ENCODE data around the gene ATXN7L2. TPM values are rescaled to one million over a fixed set of nuclear protein-coding genes. Genes with fewer than 3 reads are reported as not detected.

ATXN7L2 gene
- total and polyA plus RNA-seq, 5 donors = 1.4 to 3.3 (median 2.1) TPM

GRCh38 chr1:109498161-109498801, 14.6 kb downstream of the ATXN7L2 start:
- Histone ChIP-seq H3K4me3 (ENCODE audit: low read length) (no peak overlapping the region), H3K4me1 (ENCODE audit: control insufficient read depth, insufficient read depth, low read length) (no peaks in the 10 kb centered on the region), H3K27ac (ENCODE audit: low read length) (no peak overlapping the region), H3K9me3 (ENCODE audit: control insufficient read depth, low read length) (no peaks in the 10 kb centered on the region), H3K27me3 (ENCODE audit: control insufficient read depth, insufficient read depth) (no peaks in the 10 kb centered on the region)
- DNase-seq (peak in 1 of 3 donors; percentile 51), ATAC-seq (no peak)
- 75% methylated on average over 12 of the region's 12 CpGs for WGBS
- intact Hi-C loops (cut with DNase I) = loop anchor here in 1 of 4 donors (2.0 kb wide), 1 partner anchor 35 kb away; no protein-coding TSS in a partner anchor

GRCh38 chr1:109499081-109499480, 15.4 kb downstream of the ATXN7L2 start:
- H3K27ac ChIP-seq (ENCODE audit: low read length) = no peak overlapping the region
- no peaks in the 10 kb centered on the region for H3K27me3 ChIP-seq (ENCODE audit: control insufficient read depth, insufficient read depth)
- H3K4me3 ChIP-seq (ENCODE audit: low read length) = no peak overlapping the region
- no peak for DNase-seq
- no peaks in the 10 kb centered on the region for H3K9me3 ChIP-seq (ENCODE audit: control insufficient read depth, low read length)
- intact Hi-C loops (cut with DNase I) = loop anchor here in 1 of 4 donors (2.0 kb wide), 1 partner anchor 34 kb away; no protein-coding TSS in a partner anchor
- no peak for ATAC-seq
- H3K4me1 ChIP-seq (ENCODE audit: control insufficient read depth, insufficient read depth, low read length) = no peaks in the 10 kb centered on the region
- WGBS = 82% methylated on average over 7 of the region's 7 CpGs

GRCh38 chr1:109499661-109500536, 16.2 kb downstream of the ATXN7L2 start:
- intact Hi-C loops (cut with DNase I) = loop anchor here in 1 of 4 donors (2.0 kb wide), 1 partner anchor 33 kb away; no protein-coding TSS in a partner anchor
- H3K27ac ChIP-seq (ENCODE audit: low read length) = no peak overlapping the region
- DNase-seq (peak in 1 of 3 donors; percentile 62), ATAC-seq (peak in 1 of 2 donors; percentile 7)
- H3K4me3 ChIP-seq (ENCODE audit: low read length) = no peak overlapping the region
- no peaks in the 10 kb centered on the region for H3K4me1 ChIP-seq (ENCODE audit: control insufficient read depth, insufficient read depth, low read length)
- 71% methylated on average over 4 of the region's 4 CpGs for WGBS
- H3K27me3 ChIP-seq (ENCODE audit: control insufficient read depth, insufficient read depth) = no peaks in the 10 kb centered on the region
- no peaks in the 10 kb centered on the region for H3K9me3 ChIP-seq (ENCODE audit: control insufficient read depth, low read length)

GRCh38 chr1:109500941-109501381, 17.3 kb downstream of the ATXN7L2 start:
- H3K27ac ChIP-seq (ENCODE audit: low read length) = no peak overlapping the region
- no peak overlapping the region for H3K4me3 ChIP-seq (ENCODE audit: low read length)
- no peak for DNase-seq
- ATAC-seq = no peak
- 38% methylated on average over 5 of the region's 5 CpGs for WGBS
- H3K27me3 ChIP-seq (ENCODE audit: control insufficient read depth, insufficient read depth) = no peaks in the 10 kb centered on the region
- no peaks in the 10 kb centered on the region for H3K4me1 ChIP-seq (ENCODE audit: control insufficient read depth, insufficient read depth, low read length)
- H3K9me3 ChIP-seq (ENCODE audit: control insufficient read depth, low read length) = no peaks in the 10 kb centered on the region
- intact Hi-C loops (cut with DNase I) = no loop called here

GRCh38 chr1:109501644-109502363, 18.1 kb downstream of the ATXN7L2 start:
- H3K9me3 ChIP-seq (ENCODE audit: control insufficient read depth, low read length) = no peaks in the 10 kb centered on the region
- DNase-seq = no peak
- intact Hi-C loops (cut with DNase I) = no loop called here
- no peak for ATAC-seq
- H3K4me3 ChIP-seq (ENCODE audit: low read length) = no peak overlapping the region
- no peaks in the 10 kb centered on the region for H3K27me3 ChIP-seq (ENCODE audit: control insufficient read depth, insufficient read depth)
- no peak overlapping the region for H3K27ac ChIP-seq (ENCODE audit: low read length)
- 74% methylated on average over 5 of the region's 5 CpGs for WGBS
- H3K4me1 ChIP-seq (ENCODE audit: control insufficient read depth, insufficient read depth, low read length) = no peaks in the 10 kb centered on the region

- no peak overlapping the region for H3K4me3 ChIP-seq (ENCODE audit: low read length)
- H3K9me3 ChIP-seq (ENCODE audit: control insufficient read depth, low read length) = no peaks in the 10 kb centered on the region
- H3K27me3 ChIP-seq (ENCODE audit: control insufficient read depth, insufficient read depth) = no peaks in the 10 kb centered on the region
- no peaks in the 10 kb centered on the region for H3K4me1 ChIP-seq (ENCODE audit: control insufficient read depth, insufficient read depth, low read length)
- intact Hi-C loops (cut with DNase I) = no loop called here
- no peak overlapping the region for H3K27ac ChIP-seq (ENCODE audit: low read length)
- ATAC-seq (no peak), DNase-seq (no peak)
- 83% methylated on average over 3 of the region's 3 CpGs for WGBS
These were observed 18.7 kb downstream of the ATXN7L2 start for GRCh38 chr1:109502364-109502851.

- no peak for DNase-seq
- ATAC-seq = no peak
- intact Hi-C loops (cut with DNase I) = no loop called here
- Histone ChIP-seq H3K4me3 (ENCODE audit: low read length) (no peak overlapping the region), H3K27ac (ENCODE audit: low read length) (no peak overlapping the region), H3K4me1 (ENCODE audit: control insufficient read depth, insufficient read depth, low read length) (no peaks in the 10 kb centered on the region), H3K27me3 (ENCODE audit: control insufficient read depth, insufficient read depth) (no peaks in the 10 kb centered on the region), H3K9me3 (ENCODE audit: control insufficient read depth, low read length) (no peaks in the 10 kb centered on the region)
- 78% methylated on average over 5 of the region's 5 CpGs for WGBS
These were observed 20.2 kb downstream of the ATXN7L2 start for GRCh38 chr1:109503935-109504334.

GRCh38 chr1:109504974-109505373, 21.3 kb downstream of the ATXN7L2 start:
- 85% methylated on average over 1 of the region's 1 CpG for WGBS
- DNase-seq (no peak), ATAC-seq (no peak)
- no peaks in the 10 kb centered on the region for H3K27me3 ChIP-seq (ENCODE audit: control insufficient read depth, insufficient read depth)
- peaks cover under 1% of the 10 kb centered on the region for H3K4me1 ChIP-seq (ENCODE audit: control insufficient read depth, insufficient read depth, low read length)
- intact Hi-C loops (cut with DNase I) = no loop called here
- no peaks in the 10 kb centered on the region for H3K9me3 ChIP-seq (ENCODE audit: control insufficient read depth, low read length)
- H3K4me3 ChIP-seq (ENCODE audit: low read length) = no peak overlapping the region
- no peak overlapping the region for H3K27ac ChIP-seq (ENCODE audit: low read length)

GRCh38 chr1:109508001-109508872, 24.5 kb downstream of the ATXN7L2 start:
- no peak overlapping the region for H3K27ac ChIP-seq (ENCODE audit: low read length)
- WGBS = 86% methylated on average over 25 of the region's 25 CpGs

GRCh38 chr1:109508873-109509175, 25.1 kb downstream of the ATXN7L2 start:
- H3K4me3 ChIP-seq (ENCODE audit: low read length) = peak overlapping the region; percentile 75
- no peak for DNase-seq
- no peak overlapping the region for H3K27ac ChIP-seq (ENCODE audit: low read length)
- 52% methylated on average over 7 of the region's 7 CpGs for WGBS
- intact Hi-C loops (cut with DNase I) = no loop called here
- no peaks in the 10 kb centered on the region for H3K27me3 ChIP-seq (ENCODE audit: control insufficient read depth, insufficient read depth)
- no peak for ATAC-seq
- H3K4me1 ChIP-seq (ENCODE audit: control insufficient read depth, insufficient read depth, low read length) = peaks cover 3% of the 10 kb centered on the region
- no peaks in the 10 kb centered on the region for H3K9me3 ChIP-seq (ENCODE audit: control insufficient read depth, low read length)

More at GRCh38 chr1:109508001-109508872, 24.5 kb downstream of the ATXN7L2 start:
- Histone ChIP-seq H3K27me3 (ENCODE audit: control insufficient read depth, insufficient read depth) (no peaks in the 10 kb centered on the region), H3K9me3 (ENCODE audit: control insufficient read depth, low read length) (no peaks in the 10 kb centered on the region), H3K4me1 (ENCODE audit: control insufficient read depth, insufficient read depth, low read length) (peaks cover 3% of the 10 kb centered on the region), H3K4me3 (ENCODE audit: low read length) (no peak overlapping the region)
- DNase-seq = no peak
- intact Hi-C loops (cut with DNase I) = no loop called here
- ATAC-seq = peak in 1 of 2 donors; percentile 18

Measured in right cardiac atrium (tissue), 5 donors.